Panc1 (cell line): Measurements from ENCODE around the gene PTPN23.

Experiments
- POLR2AphosphoS5 ChIP-seq: IDR thresholded peaks from 2 replicates; pipeline ENCODE4 v1.6.1; 2012; ENCODE audit warnings: mild to moderate bottlenecking, low read depth, low read length, moderate library complexity
- SIN3A ChIP-seq: IDR thresholded peaks from 2 replicates; pipeline ENCODE4 v1.6.1; 2012; ENCODE audit warnings: low read depth, mild to moderate bottlenecking, low read length, moderate library complexity, borderline replicate concordance; ENCODE audit not compliant: insufficient read depth
- TCF7L2 ChIP-seq: IDR thresholded peaks from 2 replicates; pipeline ENCODE4 v1.6.1; 2011; ENCODE audit warnings: mild to moderate bottlenecking, low read depth, low read length, inconsistent platforms
- TF ChIP-seq, protein P1 (sequence below): fragments of 450-650 bp; IDR thresholded peaks from 2 replicates; pipeline ENCODE4 v1.5.1; 2017; ENCODE audit warnings: mild to moderate bottlenecking
- TF ChIP-seq, protein P2 (sequence below), 2 experiments: IDR thresholded peaks; 2 replicates each; pipeline ENCODE4 v1.6.1; 2011 to 2012; ENCODE audit warnings: low read depth in 2 of 2, control low read depth in 1 of 2, low read length in 1 of 2, mild to moderate bottlenecking in 1 of 2, moderate library complexity in 1 of 2; ENCODE audit not compliant: insufficient read depth in 1 of 2

DNA sequence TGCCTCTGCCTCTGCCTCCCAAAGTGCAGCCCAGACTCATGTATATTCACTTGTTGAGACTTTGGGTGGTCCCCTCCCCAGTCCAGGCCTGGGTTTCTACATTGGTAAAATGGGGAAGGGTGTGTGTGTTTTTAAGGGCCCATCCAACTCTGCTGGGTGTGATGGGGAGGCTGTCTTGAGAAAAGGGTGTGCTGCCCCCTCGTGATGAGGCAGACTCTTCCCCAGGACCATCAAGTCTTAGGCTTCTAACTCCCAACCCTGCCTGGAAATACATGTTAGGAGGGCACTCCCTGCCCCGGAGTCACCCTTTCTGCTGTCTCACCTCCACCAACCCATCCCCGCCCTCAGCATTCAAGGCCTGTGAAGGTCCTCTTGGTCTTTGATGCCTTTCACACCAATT, 4.4 kb upstream of the PTPN23 start:
- TF ChIP-seq, protein P1, sequence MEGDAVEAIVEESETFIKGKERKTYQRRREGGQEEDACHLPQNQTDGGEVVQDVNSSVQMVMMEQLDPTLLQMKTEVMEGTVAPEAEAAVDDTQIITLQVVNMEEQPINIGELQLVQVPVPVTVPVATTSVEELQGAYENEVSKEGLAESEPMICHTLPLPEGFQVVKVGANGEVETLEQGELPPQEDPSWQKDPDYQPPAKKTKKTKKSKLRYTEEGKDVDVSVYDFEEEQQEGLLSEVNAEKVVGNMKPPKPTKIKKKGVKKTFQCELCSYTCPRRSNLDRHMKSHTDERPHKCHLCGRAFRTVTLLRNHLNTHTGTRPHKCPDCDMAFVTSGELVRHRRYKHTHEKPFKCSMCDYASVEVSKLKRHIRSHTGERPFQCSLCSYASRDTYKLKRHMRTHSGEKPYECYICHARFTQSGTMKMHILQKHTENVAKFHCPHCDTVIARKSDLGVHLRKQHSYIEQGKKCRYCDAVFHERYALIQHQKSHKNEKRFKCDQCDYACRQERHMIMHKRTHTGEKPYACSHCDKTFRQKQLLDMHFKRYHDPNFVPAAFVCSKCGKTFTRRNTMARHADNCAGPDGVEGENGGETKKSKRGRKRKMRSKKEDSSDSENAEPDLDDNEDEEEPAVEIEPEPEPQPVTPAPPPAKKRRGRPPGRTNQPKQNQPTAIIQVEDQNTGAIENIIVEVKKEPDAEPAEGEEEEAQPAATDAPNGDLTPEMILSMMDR = no peak
- TF ChIP-seq POLR2AphosphoS5 = no peak
- TF ChIP-seq, protein P2, sequence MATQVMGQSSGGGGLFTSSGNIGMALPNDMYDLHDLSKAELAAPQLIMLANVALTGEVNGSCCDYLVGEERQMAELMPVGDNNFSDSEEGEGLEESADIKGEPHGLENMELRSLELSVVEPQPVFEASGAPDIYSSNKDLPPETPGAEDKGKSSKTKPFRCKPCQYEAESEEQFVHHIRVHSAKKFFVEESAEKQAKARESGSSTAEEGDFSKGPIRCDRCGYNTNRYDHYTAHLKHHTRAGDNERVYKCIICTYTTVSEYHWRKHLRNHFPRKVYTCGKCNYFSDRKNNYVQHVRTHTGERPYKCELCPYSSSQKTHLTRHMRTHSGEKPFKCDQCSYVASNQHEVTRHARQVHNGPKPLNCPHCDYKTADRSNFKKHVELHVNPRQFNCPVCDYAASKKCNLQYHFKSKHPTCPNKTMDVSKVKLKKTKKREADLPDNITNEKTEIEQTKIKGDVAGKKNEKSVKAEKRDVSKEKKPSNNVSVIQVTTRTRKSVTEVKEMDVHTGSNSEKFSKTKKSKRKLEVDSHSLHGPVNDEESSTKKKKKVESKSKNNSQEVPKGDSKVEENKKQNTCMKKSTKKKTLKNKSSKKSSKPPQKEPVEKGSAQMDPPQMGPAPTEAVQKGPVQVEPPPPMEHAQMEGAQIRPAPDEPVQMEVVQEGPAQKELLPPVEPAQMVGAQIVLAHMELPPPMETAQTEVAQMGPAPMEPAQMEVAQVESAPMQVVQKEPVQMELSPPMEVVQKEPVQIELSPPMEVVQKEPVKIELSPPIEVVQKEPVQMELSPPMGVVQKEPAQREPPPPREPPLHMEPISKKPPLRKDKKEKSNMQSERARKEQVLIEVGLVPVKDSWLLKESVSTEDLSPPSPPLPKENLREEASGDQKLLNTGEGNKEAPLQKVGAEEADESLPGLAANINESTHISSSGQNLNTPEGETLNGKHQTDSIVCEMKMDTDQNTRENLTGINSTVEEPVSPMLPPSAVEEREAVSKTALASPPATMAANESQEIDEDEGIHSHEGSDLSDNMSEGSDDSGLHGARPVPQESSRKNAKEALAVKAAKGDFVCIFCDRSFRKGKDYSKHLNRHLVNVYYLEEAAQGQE (IDR thresholded peaks at IDR 0.05; ENCODE audit: insufficient read depth in 1 of 2, low read depth in 2 of 2, low read length in 1 of 2) = no peak
- no peak for TF ChIP-seq SIN3A
- no peak for TF ChIP-seq TCF7L2
